HG02938 (cell line): ENCODE data around the gene PIH1D2.
"Not testable (repeated sequence)": the region's sequence is repeated elsewhere in the genome, so short reads cannot be mapped to it uniquely, and the experiment has no call there.

Experiments used
- ATAC-seq: cut with Tn5 transposase; IDR thresholded peaks from one replicate; pipeline ENCODE4 v1.9.1; 2021; ENCODE audit warnings: mild to moderate bottlenecking, moderate library complexity; ENCODE audit not compliant: unreplicated experiment

PIH1D2 gene, protein sequence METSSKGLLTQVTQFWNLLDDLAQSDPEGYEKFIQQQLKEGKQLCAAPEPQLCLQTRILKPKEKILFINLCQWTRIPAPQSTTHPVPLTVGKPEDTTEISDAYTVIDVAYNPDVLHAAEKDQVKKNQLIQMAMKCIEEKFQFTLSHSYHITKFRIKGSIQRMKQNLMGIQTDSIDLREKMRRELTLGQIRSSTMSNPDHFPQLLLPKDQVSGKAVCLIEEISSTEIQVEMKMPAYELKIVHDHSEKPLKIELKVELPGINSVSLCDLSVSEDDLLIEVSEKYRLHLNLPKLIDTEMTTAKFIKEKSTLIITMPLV

DNA sequence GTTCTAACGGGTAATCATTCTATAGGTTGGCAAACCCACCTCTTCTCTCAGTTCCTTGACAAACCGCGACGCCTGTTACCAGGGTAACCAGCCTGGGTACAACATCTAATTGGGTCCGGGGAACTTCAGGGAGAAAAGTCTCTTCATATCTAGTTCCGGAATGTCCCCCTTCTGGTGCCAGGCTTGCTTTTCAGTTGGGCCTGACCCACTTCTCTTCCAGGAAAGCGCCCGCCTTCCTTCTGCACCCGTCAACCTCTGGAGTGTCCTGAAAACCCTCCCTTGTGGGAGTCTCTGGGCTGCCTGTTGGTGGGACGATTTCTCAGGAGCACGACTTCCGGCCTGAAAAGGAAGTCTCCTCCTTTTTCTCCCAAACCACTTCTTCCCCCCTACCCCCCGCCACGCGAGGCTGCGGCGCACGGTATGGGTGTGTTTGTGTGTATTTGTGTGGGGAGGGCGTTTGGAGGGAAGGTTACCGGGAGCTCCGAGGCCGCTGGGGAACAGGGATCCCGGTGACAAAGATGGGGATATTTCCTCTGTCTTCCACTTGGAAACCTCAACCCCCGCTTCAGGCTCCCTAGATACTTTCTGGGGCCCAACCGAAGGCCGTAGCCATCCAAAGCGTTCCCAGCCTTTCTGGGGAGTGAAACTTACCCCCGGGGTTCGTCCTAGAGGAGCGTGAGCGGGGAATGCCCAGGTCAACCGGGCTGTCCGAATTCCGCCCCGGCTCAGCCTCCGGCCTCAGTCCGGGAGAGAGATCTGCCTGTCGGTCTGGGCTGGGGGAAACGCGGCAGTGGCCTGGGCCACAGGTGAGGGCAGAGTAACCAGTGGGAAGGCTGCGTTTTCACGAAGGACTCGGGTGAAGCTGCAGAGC, at the start of gene PIH1D2, which contains the start of gene NKAPD1:
Gene PIH1D2, minus strand, starts transcription at position 77 of the 871 bp plus-strand sequence. CDS start 843 bp downstream, outside the sequence.
Gene NKAPD1, plus strand, starts transcription at position 359 of the 871 bp plus-strand sequence. CDS start 1,276 bp downstream, outside the sequence.
- peak; percentile 82 for ATAC-seq

DNA sequence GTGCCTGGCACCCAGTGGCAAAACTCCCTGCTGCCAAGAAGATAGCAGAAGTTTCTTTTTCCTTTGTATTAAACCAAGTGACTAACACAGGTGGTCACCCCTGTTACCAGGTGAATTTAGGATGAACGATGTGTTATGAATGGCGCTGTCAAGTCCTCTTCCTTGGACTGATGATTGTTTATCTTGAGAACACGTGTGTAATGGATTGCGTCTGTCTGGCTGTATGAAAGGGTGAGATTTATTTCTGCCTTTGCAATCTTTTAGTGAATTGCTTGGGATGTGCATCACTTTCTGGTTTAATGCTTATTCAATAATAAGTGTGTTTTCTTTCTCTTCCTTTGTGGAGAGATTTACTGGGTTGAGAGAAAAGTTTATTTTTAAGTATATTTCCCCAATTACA, 49.3 kb upstream of the PIH1D2 start:
- no peak for ATAC-seq

DNA sequence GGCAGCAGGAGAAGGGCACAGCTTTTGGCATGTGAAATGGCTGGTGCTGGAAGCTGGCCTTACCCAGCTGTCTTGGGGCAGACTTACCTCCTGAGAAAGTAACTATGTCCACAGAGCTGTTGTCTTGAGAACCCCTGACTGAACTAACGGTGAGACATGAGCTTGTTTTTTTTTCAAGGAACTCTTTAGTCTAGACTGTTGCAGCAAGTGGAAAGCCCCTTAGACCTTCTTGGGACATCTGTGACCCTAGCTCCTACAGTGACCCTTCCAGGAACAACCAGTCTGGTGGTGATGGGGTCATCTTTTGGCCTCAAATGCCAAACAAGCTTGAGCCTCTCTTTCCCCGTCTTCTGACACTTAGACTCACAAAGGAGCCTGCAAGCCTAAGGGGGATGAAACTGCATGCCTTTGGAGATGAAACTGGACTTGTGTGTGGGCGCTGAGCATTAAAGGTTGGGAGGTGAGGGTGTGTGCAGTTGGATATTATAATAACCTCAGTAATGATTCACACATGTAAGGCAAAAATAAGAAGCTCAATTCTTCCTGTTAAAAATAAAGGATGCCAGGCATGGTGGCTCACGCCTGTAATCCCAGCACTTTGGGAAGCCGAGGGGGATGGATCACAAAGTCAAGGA, 48.3 kb upstream of the PIH1D2 start:
- ATAC-seq, result no peak

DNA sequence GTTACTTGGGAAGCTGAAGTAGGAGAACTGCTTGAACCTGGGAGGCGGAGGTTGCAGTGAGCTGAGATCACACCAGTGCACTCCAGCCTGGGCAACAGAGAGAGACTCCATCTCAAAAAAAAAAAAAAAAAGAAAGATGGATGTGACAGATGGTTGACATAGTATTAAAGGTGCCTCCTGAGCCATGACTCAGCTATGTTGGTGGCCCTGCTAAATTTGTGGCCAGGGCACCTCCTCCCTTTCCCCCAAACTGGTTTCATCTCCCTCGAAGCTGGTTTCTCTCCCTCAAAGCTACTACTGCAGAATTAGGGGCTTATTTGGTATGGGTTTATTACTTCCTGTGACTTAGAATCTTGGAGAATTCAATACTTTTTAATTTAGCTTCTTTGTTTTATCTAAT, 44.4 kb upstream of the PIH1D2 start:
- no peak for ATAC-seq

DNA sequence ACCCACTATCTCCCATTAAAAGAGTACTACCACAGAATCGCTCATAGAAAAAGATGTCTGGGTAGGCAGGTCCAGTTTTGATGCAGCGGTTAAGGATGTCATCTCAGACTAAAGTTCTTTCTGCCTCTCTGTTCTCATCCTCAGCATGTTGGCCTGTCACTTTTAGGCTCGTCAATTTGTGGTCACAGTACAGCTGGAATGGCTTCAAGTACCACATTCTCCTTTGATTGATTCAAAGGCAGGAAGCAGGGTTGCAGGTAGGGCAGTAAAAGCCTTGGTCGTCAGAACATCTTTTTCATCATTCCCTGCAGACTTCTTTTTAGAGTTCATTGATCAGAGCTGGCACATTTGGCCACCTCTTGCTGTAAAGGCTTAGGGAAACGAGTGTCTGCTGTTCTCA, 41.6 kb upstream of the PIH1D2 start:
- no peak for ATAC-seq

DNA sequence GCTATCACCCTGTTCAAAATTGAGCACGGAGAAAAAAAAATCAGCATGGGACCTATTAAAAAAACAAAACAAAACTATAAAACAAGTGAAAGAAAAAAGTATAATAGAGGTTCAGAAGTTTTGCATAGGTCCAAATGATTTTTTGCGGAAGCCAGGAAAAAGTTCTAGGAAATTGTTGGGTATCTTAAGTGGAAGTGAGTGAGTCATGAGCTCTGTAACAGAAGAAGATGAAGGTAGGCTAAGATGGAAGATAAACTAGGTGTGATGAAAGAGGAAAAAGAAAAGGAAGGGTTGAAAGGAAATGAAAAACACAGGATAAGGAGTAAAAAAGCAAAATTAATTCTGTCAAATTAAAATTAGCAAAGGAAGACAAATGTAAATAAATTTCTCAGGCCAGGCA, 40.6 kb upstream of the PIH1D2 start:
- no peak for ATAC-seq

DNA sequence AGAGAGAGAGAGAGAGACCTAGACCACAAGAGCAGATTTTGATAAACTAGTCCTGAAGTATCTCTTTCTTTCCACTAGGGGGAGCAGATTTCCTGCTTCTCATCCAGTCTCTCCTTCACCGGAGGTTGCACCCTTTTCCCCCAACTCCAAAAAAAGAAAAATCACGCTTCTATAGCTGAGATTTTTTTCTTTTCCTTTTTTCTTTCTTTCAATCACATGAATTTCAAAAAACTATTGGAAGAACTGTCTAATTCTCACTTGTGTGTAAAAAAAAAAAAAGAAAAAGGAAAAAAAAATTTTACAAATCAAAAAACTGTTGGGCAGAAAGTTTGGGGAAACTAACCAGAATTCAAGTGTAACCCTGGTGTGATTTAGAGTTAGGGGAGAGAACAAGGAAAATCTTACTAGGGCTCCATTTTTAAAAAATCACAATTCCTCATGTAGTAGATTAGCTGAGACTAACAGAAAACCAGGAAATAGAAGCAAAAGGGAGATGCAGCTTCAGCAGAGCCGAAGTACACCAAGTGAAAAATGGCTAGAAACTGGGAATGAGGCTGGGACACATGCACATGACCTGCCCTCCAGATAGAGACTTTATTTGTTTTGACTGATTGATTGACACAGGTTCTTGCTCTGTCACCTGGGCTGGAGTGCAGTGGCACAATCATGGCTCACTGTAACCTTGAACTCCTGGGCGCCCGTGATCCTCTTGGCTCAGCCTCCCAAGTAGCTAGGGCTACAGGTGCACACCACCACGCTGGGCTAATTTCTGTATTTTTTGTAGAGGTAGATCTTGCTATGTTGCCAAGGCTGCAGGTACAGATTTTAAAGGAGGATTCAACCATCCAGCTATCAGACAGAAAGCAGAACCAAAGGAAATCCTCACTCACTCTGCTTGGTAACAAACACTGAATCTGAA, 40.0 kb upstream of the PIH1D2 start:
- ATAC-seq, result no peak

DNA sequence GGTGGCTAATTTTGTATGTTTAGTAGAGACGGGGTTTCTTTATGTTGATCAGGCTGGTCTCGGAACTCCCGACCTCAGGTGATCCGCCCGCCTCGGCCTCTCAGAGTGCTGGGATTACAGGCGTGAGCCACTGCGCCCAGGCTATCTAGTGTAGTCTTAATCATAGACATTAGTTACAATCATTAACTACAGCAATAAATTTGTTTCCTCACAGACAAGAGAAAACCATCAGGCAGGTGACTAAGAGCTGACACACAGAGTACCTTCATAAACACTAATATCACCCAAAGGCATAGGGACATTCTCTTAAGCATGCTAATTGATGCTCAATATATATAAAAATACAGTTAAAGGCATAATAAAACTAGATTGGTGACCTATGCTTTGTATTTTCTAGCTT, 32.3 kb upstream of the PIH1D2 start:
- ATAC-seq, result no peak

DNA sequence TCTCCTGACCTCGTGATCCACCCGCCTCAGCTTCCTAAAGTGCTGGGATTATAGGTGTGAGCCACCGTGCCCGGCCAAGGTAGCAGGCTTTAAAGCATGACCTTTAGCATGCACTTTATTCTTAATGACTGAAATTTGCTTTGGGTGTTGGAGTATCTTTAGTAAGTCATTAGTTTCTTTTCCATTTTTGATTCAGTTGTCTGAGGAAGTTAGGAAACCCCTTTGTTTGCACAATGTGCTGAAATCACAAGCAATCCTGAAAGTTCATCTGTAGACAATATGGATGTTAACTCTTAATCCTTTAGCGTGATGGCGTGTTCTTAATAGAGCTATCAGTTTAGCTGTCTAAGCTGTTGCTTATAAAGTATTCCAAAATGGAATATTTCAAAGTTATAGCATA, 29.6 kb upstream of the PIH1D2 start:
- no peak for ATAC-seq

DNA sequence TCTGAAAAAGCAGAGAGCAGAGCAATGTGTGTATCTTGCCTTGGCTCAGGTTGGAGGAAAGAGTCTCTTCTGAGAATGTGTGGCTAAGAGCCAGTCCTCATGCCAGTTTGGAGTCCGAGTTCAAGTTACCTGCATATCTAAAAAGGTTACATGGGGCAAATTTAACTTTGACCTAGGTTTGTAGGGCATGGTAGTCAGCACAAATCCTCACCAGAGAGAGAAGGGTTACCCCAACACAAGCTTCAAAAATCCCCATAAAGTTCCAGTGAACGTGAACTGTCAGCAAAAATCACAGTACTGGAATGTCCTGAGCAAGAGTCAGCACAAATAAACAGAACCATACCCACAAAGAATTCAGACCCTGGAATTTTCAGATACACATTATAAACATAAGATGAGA, 26.6 kb upstream of the PIH1D2 start:
- no peak for ATAC-seq

DNA sequence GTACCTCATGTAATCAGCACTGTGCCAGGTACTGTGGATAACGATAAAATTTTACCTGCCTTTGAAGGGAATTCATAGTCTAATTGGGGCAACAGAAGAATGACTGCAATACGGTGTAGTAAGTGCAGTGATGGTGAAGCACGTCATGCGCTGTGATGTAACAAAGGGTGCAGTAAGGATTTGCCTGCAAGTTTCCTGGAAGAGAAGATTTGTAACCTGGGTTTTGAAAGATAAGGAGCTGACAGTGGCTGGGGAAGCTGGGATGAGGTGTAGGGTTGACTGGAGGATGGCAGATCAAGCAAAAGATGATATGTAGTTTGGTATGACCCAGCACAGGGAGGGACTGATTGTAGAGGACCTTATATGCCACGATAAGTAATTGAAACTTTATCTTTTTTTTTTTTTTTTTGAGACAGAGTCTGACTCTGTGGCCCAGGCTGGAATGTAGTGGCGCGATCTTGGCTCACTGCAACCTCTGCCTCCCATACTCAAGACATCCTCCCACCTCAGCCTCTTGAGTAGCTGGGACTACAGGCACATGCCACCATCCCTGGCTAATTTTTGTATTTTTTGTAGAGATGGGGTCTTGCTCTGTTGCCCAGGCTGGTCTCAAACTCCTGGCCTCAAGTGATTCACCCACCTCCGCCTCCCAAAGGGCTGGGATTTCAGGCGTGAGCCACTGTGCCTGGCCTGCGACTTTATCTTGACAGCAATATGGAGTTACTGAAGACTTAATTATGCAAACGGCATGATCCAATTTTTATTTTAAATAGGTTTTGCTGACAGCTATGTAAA, 24.1 kb upstream of the PIH1D2 start:
- no peak for ATAC-seq

DNA sequence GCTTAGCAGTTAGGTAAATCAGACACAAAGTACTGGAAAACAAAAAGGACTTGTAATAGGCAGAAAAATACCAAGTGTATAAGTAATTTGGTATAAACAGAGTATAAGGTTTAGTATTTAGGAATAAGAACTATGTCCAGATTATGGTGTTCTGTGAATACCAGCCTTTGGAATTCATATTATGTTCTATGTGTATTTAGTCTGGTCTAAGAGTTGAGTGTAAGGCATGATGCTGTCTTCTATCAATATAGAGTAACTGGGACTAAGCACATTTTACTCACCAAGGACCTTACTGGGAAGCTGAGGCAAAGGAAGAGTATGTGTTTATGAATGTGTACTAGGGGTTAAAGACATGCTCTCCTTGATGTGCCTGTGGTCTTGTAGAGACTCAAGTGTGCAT, 22.4 kb upstream of the PIH1D2 start:
- no peak for ATAC-seq

DNA sequence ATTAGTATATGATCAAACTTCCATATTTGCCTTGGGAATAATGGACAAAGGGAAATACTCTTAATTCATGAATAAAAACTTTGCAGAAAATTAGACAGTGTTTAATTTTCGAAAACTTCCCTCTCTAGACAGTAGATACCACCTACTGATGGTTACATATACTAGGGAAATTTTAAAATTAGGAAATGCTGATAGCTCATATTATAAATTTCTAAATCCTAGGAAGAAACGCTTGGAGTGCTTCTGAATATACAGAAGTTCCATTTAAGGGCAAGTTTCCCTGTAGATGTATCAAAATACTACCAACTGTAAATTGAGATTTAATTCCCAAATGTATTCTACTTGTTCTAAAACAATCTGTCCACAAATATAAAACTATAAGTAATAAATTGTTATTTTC, 21.5 kb upstream of the PIH1D2 start:
- ATAC-seq, result not testable (repeated sequence)

DNA sequence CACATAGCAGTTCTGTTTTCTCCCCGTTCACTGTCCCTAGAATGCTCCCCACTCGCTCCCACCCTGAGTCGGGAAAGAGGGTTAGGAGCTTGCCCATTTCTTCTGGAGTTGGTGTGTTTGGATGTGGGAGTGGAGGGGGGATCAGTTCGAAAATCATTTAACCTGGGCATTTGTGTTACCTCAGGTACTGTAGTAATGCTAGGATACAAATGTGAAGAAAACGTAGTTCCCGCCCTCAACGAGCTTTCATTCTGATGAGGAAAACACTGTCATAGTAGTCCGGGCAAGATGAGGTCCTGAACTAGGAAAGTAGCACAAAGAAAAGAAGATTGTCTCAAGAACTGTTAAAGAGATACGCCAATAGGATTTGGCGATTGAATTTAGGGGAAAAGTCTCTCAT, 13.4 kb upstream of the PIH1D2 start:
- no peak for ATAC-seq

DNA sequence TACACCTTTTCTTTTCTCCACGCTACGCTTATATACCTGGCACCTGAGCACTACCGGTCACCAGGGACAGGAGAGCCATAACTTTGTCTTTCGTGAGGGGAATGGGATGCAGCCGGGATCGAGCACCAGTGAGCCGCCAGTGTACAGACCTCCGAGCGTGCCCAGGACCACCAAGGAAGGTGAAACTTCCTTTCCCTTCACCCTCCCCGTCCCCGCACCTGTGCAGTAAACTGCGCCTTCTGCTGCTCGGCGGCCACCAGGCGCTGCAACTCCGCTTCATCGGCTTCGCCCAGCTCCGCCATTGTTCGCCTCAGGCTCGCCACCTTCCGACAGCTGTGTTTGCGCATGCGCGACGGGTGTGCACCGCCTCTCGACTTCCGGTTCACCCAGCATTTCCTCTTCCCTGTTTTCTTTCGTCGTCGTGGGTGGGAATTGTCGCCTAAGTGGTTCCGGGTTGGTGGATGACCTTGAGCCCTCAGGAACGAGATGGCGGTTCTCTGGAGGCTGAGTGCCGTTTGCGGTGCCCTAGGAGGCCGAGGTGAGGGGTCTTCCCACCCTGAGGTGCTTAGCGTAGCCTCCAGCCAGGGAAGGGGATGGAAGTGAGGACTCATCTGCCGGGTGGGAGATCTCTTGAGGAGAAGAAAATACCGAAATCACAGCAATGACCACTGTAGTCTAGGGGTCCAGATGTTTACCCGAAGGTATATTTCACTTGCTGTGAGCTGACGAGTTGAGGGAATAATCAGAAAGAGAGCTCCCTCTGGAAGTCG, 12.8 kb upstream of the PIH1D2 start, which contains the start of the genes SDHD and TIMM8B:
Gene SDHD, plus strand, starts transcription at position 452 of the 770 bp plus-strand sequence. Its CDS starts 35 bp downstream, at position 487.
Gene TIMM8B, minus strand, starts transcription at position 335 of the 770 bp plus-strand sequence. Its CDS starts 33 bp downstream, at position 302.
- peak; percentile 93 for ATAC-seq

DNA sequence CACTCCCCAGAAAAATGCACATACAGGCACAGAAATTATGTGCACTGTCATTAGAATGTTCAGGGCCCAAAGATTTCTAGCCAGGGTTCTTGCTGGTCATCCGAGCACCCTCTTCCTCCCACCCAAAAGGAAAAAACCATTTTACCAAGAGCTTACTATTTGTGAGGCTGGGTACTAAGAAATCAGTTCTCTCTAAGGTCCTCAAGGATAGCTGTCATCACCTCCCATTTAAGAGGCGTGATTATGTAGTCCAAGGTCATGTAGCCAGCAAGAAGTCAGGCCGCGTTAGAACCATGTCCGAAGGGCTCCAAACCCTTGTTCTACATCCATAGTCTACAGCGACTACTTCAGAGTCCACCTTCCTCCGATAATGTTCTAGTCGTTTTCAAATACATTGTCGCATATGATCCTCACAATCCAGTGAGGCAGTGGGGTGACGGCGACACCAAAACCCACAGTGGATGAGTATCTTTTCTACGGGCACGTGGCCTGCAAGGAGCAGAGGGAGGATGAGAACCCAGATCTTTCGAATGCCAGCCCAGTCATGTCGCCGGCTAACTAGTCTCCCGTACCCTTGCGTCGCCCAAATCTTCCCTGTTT, 12.1 kb upstream of the PIH1D2 start:
- ATAC-seq, result peak; percentile 32

DNA sequence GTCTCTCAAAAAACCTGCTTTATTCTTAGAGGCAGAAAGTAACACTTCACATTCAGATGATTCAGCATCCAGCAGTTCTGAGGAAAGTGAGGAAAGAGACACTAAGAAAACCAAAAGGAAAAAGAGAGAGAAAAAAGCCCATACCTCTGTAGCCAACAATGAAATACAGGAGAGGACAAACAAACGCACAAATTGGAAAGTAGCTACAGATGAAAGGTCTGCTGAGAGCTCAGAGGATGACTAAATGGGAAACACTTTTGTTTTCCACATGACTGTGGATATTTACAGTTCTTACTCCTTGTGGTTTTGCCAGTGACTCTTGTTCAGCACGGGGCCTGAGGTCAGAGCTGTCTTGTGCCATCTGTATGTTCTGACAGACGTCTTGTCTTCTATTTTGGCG, 8.9 kb upstream of the PIH1D2 start:
- ATAC-seq, result no peak

DNA sequence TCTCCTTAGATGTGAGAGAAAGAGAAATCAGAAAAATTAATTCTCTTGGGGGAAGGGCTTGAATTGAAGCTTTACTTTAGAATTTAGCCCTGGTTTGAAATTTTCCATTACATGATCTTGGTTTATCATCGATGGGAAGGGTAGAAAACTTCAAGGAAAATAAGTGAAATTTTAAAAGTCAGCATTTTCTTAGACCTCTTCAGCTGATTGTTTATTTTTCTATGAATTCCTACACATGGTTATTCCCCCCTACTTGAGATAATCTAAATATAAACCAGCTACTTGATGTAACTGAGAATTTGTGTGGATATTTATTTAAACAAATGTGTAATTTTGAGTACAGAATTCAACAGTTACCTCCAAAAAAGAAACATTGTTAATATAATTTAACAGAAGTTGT, 10.9 kb downstream of the PIH1D2 start:
- ATAC-seq, result no peak
